GM18909 (cell line): ENCODE results near the gene TMEM151B.
A peak's percentile ranks its signal among the peaks of the same experiment; 100 is the strongest.
"Not testable (repeated sequence)": the region's sequence is repeated elsewhere in the genome, so short reads cannot be mapped to it uniquely, and the experiment has no call there.

Experiments used
- ATAC-seq: cut with Tn5 transposase; IDR thresholded peaks from one replicate; pipeline ENCODE4 v1.9.1; 2021; ENCODE audit warnings: mild to moderate bottlenecking; ENCODE audit not compliant: unreplicated experiment, poor library complexity

TMEM151B gene

GRCh38 chr6:44298864-44299263, 28.6 kb downstream of the TMEM151B start:
- ATAC-seq: no peak

- no peak for ATAC-seq
These were observed 30.1 kb downstream of the TMEM151B start for GRCh38 chr6:44300292-44300823.

GRCh38 chr6:44301106-44301505, 30.9 kb downstream of the TMEM151B start:
- ATAC-seq: no peak

- ATAC-seq: no peak
These were observed 31.7 kb downstream of the TMEM151B start for GRCh38 chr6:44301782-44302564.

- no peak for ATAC-seq
These were observed 32.6 kb downstream of the TMEM151B start for GRCh38 chr6:44302856-44303255.

GRCh38 chr6:44303842-44304241, 33.6 kb downstream of the TMEM151B start:
- no peak for ATAC-seq

- ATAC-seq: peak; percentile 47
These were observed 34.3 kb downstream of the TMEM151B start for GRCh38 chr6:44304282-44305199.

GRCh38 chr6:44305200-44305725, 35.0 kb downstream of the TMEM151B start:
- no peak for ATAC-seq

GRCh38 chr6:44306710-44307109, 36.5 kb downstream of the TMEM151B start:
- ATAC-seq: no peak

- ATAC-seq: no peak
These were observed 37.0 kb downstream of the TMEM151B start for GRCh38 chr6:44307217-44307616.

GRCh38 chr6:44309092-44309491, 38.8 kb downstream of the TMEM151B start:
- ATAC-seq: no peak

GRCh38 chr6:44309631-44310030, 39.4 kb downstream of the TMEM151B start:
- no peak for ATAC-seq

GRCh38 chr6:44310241-44310640, 40.0 kb downstream of the TMEM151B start:
- ATAC-seq: no peak

GRCh38 chr6:44311304-44311703, 41.1 kb downstream of the TMEM151B start:
- ATAC-seq: no peak

- no peak for ATAC-seq
These were observed 41.5 kb downstream of the TMEM151B start for GRCh38 chr6:44311767-44312166.

- ATAC-seq: peak; percentile 88
These were observed 42.9 kb downstream of the TMEM151B start, which contains the start of gene AARS2 for GRCh38 chr6:44312901-44313788. Gene AARS2 (minus strand): TSS chr6:44313347. CDS start chr6:44313323, 24 bp downstream.

GRCh38 chr6:44314657-44315056, 44.4 kb downstream of the TMEM151B start:
- ATAC-seq: not testable (repeated sequence)

- ATAC-seq: no peak
These were observed 45.3 kb downstream of the TMEM151B start for GRCh38 chr6:44315516-44315915.

GRCh38 chr6:44315951-44316350, 45.7 kb downstream of the TMEM151B start:
- ATAC-seq: no peak

- no peak for ATAC-seq
These were observed 46.2 kb downstream of the TMEM151B start for GRCh38 chr6:44316481-44316880.
